ENCODE data around the gene LGALS7. TPM values are rescaled to one million over a fixed set of nuclear protein-coding genes. Genes with fewer than 3 reads are reported as not detected.
"Not testable (repeated sequence)": the region's sequence is repeated elsewhere in the genome, so short reads cannot be mapped to it uniquely, and the experiment has no call there.

LGALS7 gene
- total RNA-seq, 6 experiments from 2014 or later: not detected

GRCh38 chr19:38809592-38810252 lies 36.4 kb upstream of the LGALS7 start:
- no peak for DNase-seq
- H3K4me1 Mint-ChIP-seq (ENCODE audit: low read depth): peaks cover 5% of the 10 kb centered on the region
- TF ChIP-seq CTCF (IDR thresholded peaks at IDR 0.05): no peak
- H3K9me3 Mint-ChIP-seq: no peaks in the 10 kb centered on the region
- H3K27ac Mint-ChIP-seq: no peak overlapping the region
- H3K4me3 Mint-ChIP-seq: no peak overlapping the region
- H3K27me3 Mint-ChIP-seq (ENCODE audit: insufficient read depth): no peaks in the 10 kb centered on the region; the same call in none of the 2 replicates
- H3K36me3 Mint-ChIP-seq (ENCODE audit: low read depth): no peaks in the 10 kb centered on the region

- no peak for DNase-seq
- no peaks in the 10 kb centered on the region for H3K36me3 Mint-ChIP-seq (ENCODE audit: low read depth)
- no peak for TF ChIP-seq CTCF (IDR thresholded peaks at IDR 0.05)
- H3K27ac Mint-ChIP-seq: no peak overlapping the region
- peaks cover 5% of the 10 kb centered on the region for H3K4me1 Mint-ChIP-seq (ENCODE audit: low read depth)
- no peaks in the 10 kb centered on the region for H3K9me3 Mint-ChIP-seq
- H3K27me3 Mint-ChIP-seq (ENCODE audit: insufficient read depth): no peaks in the 10 kb centered on the region; the same call in none of the 2 replicates
- H3K4me3 Mint-ChIP-seq: no peak overlapping the region
Measured at GRCh38 chr19:38808741-38809140, 35.4 kb upstream of the LGALS7 start.

- not testable (repeated sequence) for H3K36me3 Mint-ChIP-seq (ENCODE audit: low read depth); H3K27me3 Mint-ChIP-seq (ENCODE audit: insufficient read depth); H3K9me3 Mint-ChIP-seq; H3K27ac Mint-ChIP-seq; H3K4me3 Mint-ChIP-seq; H3K4me1 Mint-ChIP-seq (ENCODE audit: low read depth); DNase-seq
Measured at GRCh38 chr19:38807374-38808098, 34.2 kb upstream of the LGALS7 start.

- Mint-ChIP-seq H3K36me3 (ENCODE audit: low read depth) (no peaks in the 10 kb centered on the region), H3K27me3 (ENCODE audit: insufficient read depth) (no peaks in the 10 kb centered on the region; the same call in none of the 2 replicates), H3K27ac (no peak overlapping the region), H3K4me1 (ENCODE audit: low read depth) (peaks cover 5% of the 10 kb centered on the region), H3K9me3 (no peaks in the 10 kb centered on the region), H3K4me3 (no peak overlapping the region)
- TF ChIP-seq CTCF (IDR thresholded peaks at IDR 0.05): no peak
- DNase-seq: no peak
Measured at GRCh38 chr19:38806371-38806770, 33.1 kb upstream of the LGALS7 start.

- Mint-ChIP-seq H3K9me3 (no peaks in the 10 kb centered on the region), H3K27ac (no peak overlapping the region; the same call in 1 of the 2 replicates), H3K36me3 (ENCODE audit: low read depth) (no peaks in the 10 kb centered on the region), H3K4me3 (no peak overlapping the region), H3K27me3 (ENCODE audit: insufficient read depth) (no peaks in the 10 kb centered on the region; the same call in none of the 2 replicates), H3K4me1 (ENCODE audit: low read depth) (peaks cover 5% of the 10 kb centered on the region)
- DNase-seq: no peak
- no peak for TF ChIP-seq CTCF (IDR thresholded peaks at IDR 0.05)
Measured at GRCh38 chr19:38805180-38805579, 31.9 kb upstream of the LGALS7 start.

GRCh38 chr19:38803543-38803942 lies 30.2 kb upstream of the LGALS7 start:
- TF ChIP-seq CTCF (IDR thresholded peaks at IDR 0.05): no peak
- no peaks in the 10 kb centered on the region for H3K9me3 Mint-ChIP-seq
- DNase-seq: no peak
- H3K27ac Mint-ChIP-seq: no peak overlapping the region
- no peaks in the 10 kb centered on the region; the same call in none of the 2 replicates for H3K27me3 Mint-ChIP-seq (ENCODE audit: insufficient read depth)
- H3K4me3 Mint-ChIP-seq: no peak overlapping the region
- H3K4me1 Mint-ChIP-seq (ENCODE audit: low read depth): peaks cover 12% of the 10 kb centered on the region
- H3K36me3 Mint-ChIP-seq (ENCODE audit: low read depth): no peaks in the 10 kb centered on the region

Measured in HFFc6 (cell line).